ENCODE measurements around the gene EDEM1.

Gene EDEM1

DNA sequence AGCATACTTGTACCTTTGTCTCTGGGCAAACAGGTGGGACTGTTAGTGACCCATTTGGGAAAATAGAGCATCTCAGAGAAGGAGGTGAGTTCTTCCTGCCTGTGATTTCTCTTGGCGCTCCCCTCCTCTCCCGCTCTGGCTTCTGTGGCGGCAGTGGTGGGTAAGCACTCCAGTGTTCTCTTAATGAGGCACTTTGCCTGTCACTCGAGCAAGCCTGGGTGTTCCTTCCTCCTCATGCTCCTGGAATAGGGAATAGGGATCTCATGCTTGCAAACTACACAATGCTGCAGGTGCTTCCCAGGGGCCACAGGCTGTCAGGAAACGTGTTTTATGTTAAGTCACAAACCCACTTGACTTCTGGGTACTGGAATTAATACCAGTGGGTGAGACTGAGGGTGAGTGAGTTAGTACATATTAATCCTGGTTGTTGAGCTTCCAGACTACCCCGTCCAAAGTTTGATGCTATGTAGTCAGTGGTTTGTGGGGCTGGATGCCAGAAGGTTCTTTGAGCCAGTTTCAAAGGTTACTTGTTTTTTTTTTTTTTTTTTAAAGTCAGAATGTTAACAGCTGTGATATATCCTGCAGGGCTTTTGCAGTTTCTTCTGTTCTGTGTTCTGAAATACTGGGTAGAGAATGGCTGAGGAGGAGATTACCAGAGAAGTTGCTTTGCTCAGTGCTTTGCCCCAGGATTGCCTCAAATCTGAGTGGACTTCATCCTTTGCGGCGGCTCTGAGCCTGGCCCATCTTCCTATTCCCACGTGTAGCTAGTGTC lies 30.5 kb downstream of the EDEM1 start:
- peak; percentile 35 for DNase-seq (ENCODE audit: extremely low read depth, low read depth)
- TF ChIP-seq, protein P1, sequence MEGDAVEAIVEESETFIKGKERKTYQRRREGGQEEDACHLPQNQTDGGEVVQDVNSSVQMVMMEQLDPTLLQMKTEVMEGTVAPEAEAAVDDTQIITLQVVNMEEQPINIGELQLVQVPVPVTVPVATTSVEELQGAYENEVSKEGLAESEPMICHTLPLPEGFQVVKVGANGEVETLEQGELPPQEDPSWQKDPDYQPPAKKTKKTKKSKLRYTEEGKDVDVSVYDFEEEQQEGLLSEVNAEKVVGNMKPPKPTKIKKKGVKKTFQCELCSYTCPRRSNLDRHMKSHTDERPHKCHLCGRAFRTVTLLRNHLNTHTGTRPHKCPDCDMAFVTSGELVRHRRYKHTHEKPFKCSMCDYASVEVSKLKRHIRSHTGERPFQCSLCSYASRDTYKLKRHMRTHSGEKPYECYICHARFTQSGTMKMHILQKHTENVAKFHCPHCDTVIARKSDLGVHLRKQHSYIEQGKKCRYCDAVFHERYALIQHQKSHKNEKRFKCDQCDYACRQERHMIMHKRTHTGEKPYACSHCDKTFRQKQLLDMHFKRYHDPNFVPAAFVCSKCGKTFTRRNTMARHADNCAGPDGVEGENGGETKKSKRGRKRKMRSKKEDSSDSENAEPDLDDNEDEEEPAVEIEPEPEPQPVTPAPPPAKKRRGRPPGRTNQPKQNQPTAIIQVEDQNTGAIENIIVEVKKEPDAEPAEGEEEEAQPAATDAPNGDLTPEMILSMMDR (IDR thresholded peaks at IDR 0.05; ENCODE audit: low read depth, low read length), result no peak

DNA sequence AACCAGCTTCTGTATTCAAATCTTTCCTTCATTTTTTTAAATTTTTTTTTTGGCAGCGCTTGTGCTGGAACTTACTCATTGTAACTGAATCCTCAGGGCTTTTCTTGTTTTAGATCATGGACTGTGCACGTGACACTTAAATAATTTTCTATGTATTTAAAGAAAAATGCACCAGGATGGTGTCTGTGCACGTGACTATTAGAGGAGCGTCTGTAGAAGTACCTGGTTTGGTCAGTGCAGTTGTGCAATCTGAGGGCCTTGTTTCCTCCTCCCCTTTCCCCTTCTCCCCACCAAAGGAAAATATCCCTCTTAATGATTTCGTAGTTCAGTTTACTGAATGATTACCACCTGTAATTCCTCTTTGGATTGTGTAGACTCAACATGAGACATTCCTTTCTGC lies 31.3 kb downstream of the EDEM1 start:
- DNase-seq (ENCODE audit: extremely low read depth, low read depth), result no peak
- TF ChIP-seq, protein P1 (IDR thresholded peaks at IDR 0.05; ENCODE audit: low read depth, low read length), result no peak

DNA sequence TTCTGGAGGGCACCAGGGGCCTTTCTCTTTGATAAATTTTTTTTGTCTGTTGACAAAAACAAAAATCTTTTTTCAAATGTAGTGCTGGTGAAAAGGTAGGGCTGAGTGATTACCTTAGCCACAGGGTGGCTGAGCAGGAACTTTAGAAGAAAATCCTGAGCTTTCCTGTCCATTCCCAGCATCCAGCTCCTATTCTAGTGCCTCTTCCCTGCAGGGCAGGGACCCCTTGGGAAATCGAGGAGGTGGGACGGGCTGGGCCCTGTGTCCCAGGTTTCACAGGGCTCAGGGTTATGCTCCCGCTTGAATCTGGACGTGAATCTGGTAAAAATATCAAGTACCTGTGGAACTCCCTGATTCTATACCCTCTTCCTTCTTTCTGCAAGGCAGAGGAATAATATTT lies 31.7 kb downstream of the EDEM1 start:
- TF ChIP-seq, protein P1 (IDR thresholded peaks at IDR 0.05; ENCODE audit: low read depth, low read length), result no peak
- no peak for DNase-seq (ENCODE audit: extremely low read depth, low read depth)

DNA sequence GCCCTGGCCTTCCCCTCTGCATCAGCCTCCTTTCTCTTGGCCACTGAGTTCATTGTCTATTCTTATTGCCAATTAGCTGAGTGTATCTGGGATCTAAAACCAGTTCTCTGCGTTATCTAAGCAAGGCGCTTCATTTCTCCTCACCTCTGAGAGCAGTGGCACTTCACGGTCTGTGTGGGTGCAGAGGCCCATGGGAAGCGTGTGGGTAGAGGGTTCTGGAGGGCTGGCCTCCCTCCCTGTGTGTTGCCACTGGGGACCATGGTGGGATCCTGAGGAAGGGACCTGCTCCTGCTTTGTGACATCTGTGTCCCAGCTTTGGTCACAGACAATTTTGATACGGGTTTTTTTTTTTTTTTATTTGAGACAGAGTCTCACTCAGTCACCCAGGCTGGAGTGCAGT lies 32.7 kb downstream of the EDEM1 start:
- TF ChIP-seq, protein P1 (IDR thresholded peaks at IDR 0.05; ENCODE audit: low read depth, low read length), result no peak
- no peak for DNase-seq (ENCODE audit: extremely low read depth, low read depth)

DNA sequence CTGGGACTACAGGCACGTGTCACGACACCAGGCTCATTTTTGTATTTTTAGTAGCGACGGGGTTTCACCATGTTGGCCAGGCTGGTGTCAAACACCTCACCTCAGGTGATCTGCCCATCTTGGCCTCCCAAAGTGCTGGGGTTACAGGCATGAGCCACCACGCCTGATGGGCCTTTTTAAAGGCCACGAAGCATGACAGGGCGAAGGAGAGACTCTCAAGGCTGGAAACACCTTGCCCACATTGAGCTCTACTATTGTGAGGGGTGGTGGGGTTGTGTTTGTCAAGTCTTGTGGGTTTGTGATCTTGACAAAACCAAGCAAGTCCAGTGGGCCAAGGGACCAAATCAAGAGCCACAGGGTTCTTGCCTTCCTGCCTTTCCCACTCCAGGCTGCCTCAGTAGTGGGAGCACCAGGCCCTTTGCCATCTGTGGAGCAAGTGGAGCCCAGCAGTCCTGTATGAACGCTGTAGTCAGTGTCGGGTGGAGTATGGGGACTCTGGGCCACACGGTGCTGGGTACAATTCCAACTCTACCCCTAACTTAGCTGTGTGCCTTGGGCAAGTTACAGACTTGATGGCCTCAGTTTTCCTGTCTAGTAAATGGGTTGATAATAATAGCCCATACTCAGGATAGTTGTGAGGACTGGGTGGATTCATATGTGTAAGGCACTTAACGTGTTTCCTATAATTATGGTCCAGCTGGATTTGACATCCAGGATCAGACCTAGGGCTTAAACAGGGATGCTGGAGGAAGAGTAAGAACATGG lies 33.3 kb downstream of the EDEM1 start:
- DNase-seq (ENCODE audit: extremely low read depth, low read depth), result no peak
- TF ChIP-seq, protein P1 (IDR thresholded peaks at IDR 0.05; ENCODE audit: low read depth, low read length), result no peak

DNA sequence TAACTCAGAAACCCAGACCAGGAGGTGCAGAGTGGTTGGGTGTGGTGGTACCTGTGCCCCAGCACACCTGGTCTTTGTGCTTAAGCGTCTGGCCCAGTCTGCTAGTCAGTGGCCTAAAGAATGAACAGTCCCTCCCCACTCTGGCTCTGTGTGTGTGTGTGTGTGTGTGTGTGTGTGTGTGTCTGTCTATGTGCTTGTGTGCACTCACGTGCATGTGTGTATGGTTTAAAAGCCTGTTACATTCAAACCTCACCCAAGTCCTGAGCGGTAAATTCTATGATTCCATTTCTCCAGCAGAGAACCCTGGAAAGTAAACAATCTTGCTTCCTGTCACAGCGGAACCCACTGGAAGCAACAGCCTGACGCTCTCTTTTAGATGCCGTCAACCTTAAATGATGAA lies 34.2 kb downstream of the EDEM1 start:
- no peak for DNase-seq (ENCODE audit: extremely low read depth, low read depth)
- TF ChIP-seq, protein P1 (IDR thresholded peaks at IDR 0.05; ENCODE audit: low read depth, low read length), result no peak
